Measurements from ENCODE around the gene MYH10.

- TF ChIP-seq EP300 (IDR thresholded peaks at IDR 0.05): no peak
- no peak for TF ChIP-seq CTCF (IDR thresholded peaks at IDR 0.05)
These were observed 9.2 kb upstream of the MYH10 start for GRCh38 chr17:8639709-8640108.

All from ovary (tissue), 3 donors.